DOHH2 (cell line): ENCODE data around the gene TESMIN.

Experiments
- H3F3A ChIP-seq: fragments of 200-600 bp; sonication (generic), shearing (Covaris generic); 2 replicates; pipeline ENCODE4 v1.6.0; 2016; ENCODE audit warnings: antibody characterized with exemption, mild to moderate bottlenecking; ENCODE audit not compliant: control insufficient read depth, insufficient read depth
- H3K27ac ChIP-seq: fragments of 200-600 bp; sonication (generic); 2 replicates; pipeline ENCODE4 v1.5.1; 2014; ENCODE audit warnings: low read depth, mild to moderate bottlenecking, low read length, moderate library complexity
- H3K27me3 ChIP-seq: fragments of 200-600 bp; sonication (generic); 2 replicates; pipeline ENCODE4 v1.6.1; 2014; ENCODE audit warnings: mild to moderate bottlenecking, low read length, mixed read lengths; ENCODE audit not compliant: control insufficient read depth
- H3K36me3 ChIP-seq: fragments of 200-600 bp; sonication (generic); 2 replicates; pipeline ENCODE4 v1.6.1; 2014; ENCODE audit warnings: mild to moderate bottlenecking, low read length, moderate library complexity, mixed read lengths; ENCODE audit not compliant: control insufficient read depth
- H3K4me1 ChIP-seq: fragments of 200-600 bp; sonication (generic); 2 replicates; pipeline ENCODE4 v1.6.1; 2014; ENCODE audit warnings: mild to moderate bottlenecking, low read length, mixed read lengths; ENCODE audit not compliant: control insufficient read depth
- H3K4me2 ChIP-seq: fragments of 200-600 bp; sonication (generic); 2 replicates; pipeline ENCODE4 v1.6.0; 2014; ENCODE audit warnings: mild to moderate bottlenecking, low read length, moderate library complexity
- H3K4me3 ChIP-seq: fragments of 200-600 bp; sonication (generic); 2 replicates; pipeline ENCODE4 v1.5.1; 2014; ENCODE audit warnings: mild to moderate bottlenecking, low read length, mixed read lengths
- H3K79me2 ChIP-seq: fragments of 200-600 bp; sonication (generic); 2 replicates; pipeline ENCODE4 v1.6.1; 2014; ENCODE audit warnings: mild to moderate bottlenecking, low read length, mixed read lengths; ENCODE audit not compliant: control insufficient read depth
- H3K9me2 ChIP-seq: fragments of 200-600 bp; sonication (generic); replicated peaks from 2 replicates; pipeline ENCODE4 v1.6.1; 2014; ENCODE audit warnings: mild to moderate bottlenecking, low read length, mixed read lengths; ENCODE audit not compliant: control insufficient read depth
- H3K9me3 ChIP-seq: fragments of 200-600 bp; sonication (generic); 2 replicates; pipeline ENCODE4 v1.6.1; 2014; ENCODE audit warnings: antibody characterized with exemption, low read length, mixed read lengths; ENCODE audit not compliant: control insufficient read depth, insufficient read depth
- H4K20me1 ChIP-seq: fragments of 200-600 bp; sonication (generic); 2 replicates; pipeline ENCODE4 v1.6.0; 2014; ENCODE audit warnings: low read depth, mild to moderate bottlenecking, antibody characterized with exemption, low read length, moderate library complexity; ENCODE audit not compliant: control insufficient read depth, insufficient read depth
- CTCF ChIP-seq: fragments of 200-600 bp; sonication (generic); IDR thresholded peaks from one replicate; pipeline ENCODE4 v1.5.1; 2014; ENCODE audit warnings: antibody characterized with exemption, mild to moderate bottlenecking, low read depth, low read length; ENCODE audit not compliant: poor library complexity, severe bottlenecking
- EZH2phosphoT487 ChIP-seq: fragments of 200-600 bp; sonication (generic); IDR thresholded peaks from 2 replicates; pipeline ENCODE4 v1.6.1; 2017; ENCODE audit warnings: borderline replicate concordance, mild to moderate bottlenecking, antibody characterized with exemption, low read length, moderate library complexity, mixed read lengths

TESMIN gene

GRCh38 chr11:68749229-68750123 lies 1.8 kb downstream of the TESMIN start:
- Histone ChIP-seq H3K4me3 (no peak overlapping the region), H3K27ac (no peak overlapping the region)

GRCh38 chr11:68748061-68748460 lies 3.3 kb downstream of the TESMIN start:
- Histone ChIP-seq H3K36me3 (no peaks in the 10 kb centered on the region), H3K4me2 (no peak overlapping the region), H3K27ac (no peak overlapping the region), H4K20me1 (no peaks in the 10 kb centered on the region), H3K4me3 (no peak overlapping the region), H3K79me2 (no peaks in the 10 kb centered on the region), H3K27me3 (no peaks in the 10 kb centered on the region), H3F3A (no peaks in the 10 kb centered on the region), H3K9me2 (no peaks in the 10 kb centered on the region), H3K9me3 (no peaks in the 10 kb centered on the region), H3K4me1 (no peaks in the 10 kb centered on the region)
- TF ChIP-seq CTCF (no peak), EZH2phosphoT487 (no peak)

More at GRCh38 chr11:68749229-68750123, 1.8 kb downstream of the TESMIN start:
- Histone ChIP-seq H3K9me3 (no peaks in the 10 kb centered on the region), H4K20me1 (no peaks in the 10 kb centered on the region), H3K9me2 (no peaks in the 10 kb centered on the region), H3F3A (no peaks in the 10 kb centered on the region), H3K79me2 (no peaks in the 10 kb centered on the region), H3K4me1 (no peaks in the 10 kb centered on the region), H3K36me3 (no peaks in the 10 kb centered on the region), H3K4me2 (no peak overlapping the region), H3K27me3 (no peaks in the 10 kb centered on the region)
- TF ChIP-seq CTCF (no peak), EZH2phosphoT487 (no peak)

- no peaks in the 10 kb centered on the region for H3K36me3 ChIP-seq
- H3K27me3 ChIP-seq: no peaks in the 10 kb centered on the region
- TF ChIP-seq CTCF (no peak), EZH2phosphoT487 (no peak)
Measured at GRCh38 chr11:68743539-68743938, 7.8 kb downstream of the TESMIN start.

More at GRCh38 chr11:68743539-68743938, 7.8 kb downstream of the TESMIN start:
- H3K4me3 ChIP-seq: no peak overlapping the region
- H4K20me1 ChIP-seq: no peaks in the 10 kb centered on the region
- H3F3A ChIP-seq: no peaks in the 10 kb centered on the region
- no peaks in the 10 kb centered on the region for H3K4me1 ChIP-seq
- H3K27ac ChIP-seq: no peak overlapping the region
- H3K79me2 ChIP-seq: no peaks in the 10 kb centered on the region
- H3K9me3 ChIP-seq: no peaks in the 10 kb centered on the region
- H3K9me2 ChIP-seq: no peaks in the 10 kb centered on the region
- no peak overlapping the region for H3K4me2 ChIP-seq
